HepG2 (cell line): ENCODE results near the gene SCFD2. TPM values are rescaled to one million over a fixed set of nuclear protein-coding genes. Genes with fewer than 3 reads are reported as not detected.
A peak's percentile ranks its signal among the peaks of the same experiment; 100 is the strongest.

Source experiments
- AGO2 ChIP-seq: fragments of 200-400 bp; formaldehyde crosslinking; optimal IDR thresholded peaks from 2 replicates; pipeline ENCODE3; 2017; ENCODE audit warnings: mild to moderate bottlenecking, low read depth, low read length, moderate library complexity
- ATF1 ChIP-seq: IDR thresholded peaks from 2 replicates; pipeline ENCODE4 v1.6.1; 2016; ENCODE audit warnings: mild to moderate bottlenecking, control low read depth
- FOSL2 ChIP-seq: sonication (generic); formaldehyde crosslinking; IDR thresholded peaks from 2 replicates; pipeline ENCODE4 v1.4.0; 2020; ENCODE audit warnings: missing genetic modification reagents
- GFI1 ChIP-seq: sonication (generic); formaldehyde crosslinking; IDR thresholded peaks from 2 replicates; pipeline ENCODE4 v1.5.0; 2020; ENCODE audit warnings: missing genetic modification reagents, mild to moderate bottlenecking, borderline replicate concordance
- IRF1 ChIP-seq: sonication (generic); formaldehyde crosslinking; IDR thresholded peaks from 2 replicates; pipeline ENCODE4 v1.4.0; 2020; ENCODE audit warnings: low read depth, mild to moderate bottlenecking, missing genetic modification reagents
- KDM4B ChIP-seq: sonication (generic); formaldehyde crosslinking; IDR thresholded peaks from 2 replicates; pipeline ENCODE4 v1.4.0; 2020; ENCODE audit warnings: missing genetic modification reagents
- KDM6A ChIP-seq: IDR thresholded peaks from 2 replicates; pipeline ENCODE4 v1.6.1; 2016; ENCODE audit warnings: low read depth
- NFE2L1 ChIP-seq: sonication (generic); formaldehyde crosslinking; IDR thresholded peaks from 2 replicates; pipeline ENCODE4 v1.4.0; 2020; ENCODE audit warnings: missing genetic modification reagents, mild to moderate bottlenecking, borderline replicate concordance
- RAD51 ChIP-seq: fragments of 450-650 bp; IDR thresholded peaks from 2 replicates; pipeline ENCODE4 v1.6.1; 2016; ENCODE audit warnings: borderline replicate concordance
- SOX5 ChIP-seq: IDR thresholded peaks from 2 replicates; pipeline ENCODE4 v1.6.1; 2016; ENCODE audit warnings: borderline replicate concordance
- SSRP1 ChIP-seq: IDR thresholded peaks from 2 replicates; pipeline ENCODE4 v1.6.1; 2016; ENCODE audit warnings: control low read depth
- TCF7L2 ChIP-seq: IDR thresholded peaks from 2 replicates; pipeline ENCODE4 v1.6.1; 2011; ENCODE audit warnings: mild to moderate bottlenecking, low read depth, low read length, moderate library complexity
- ZBTB39 ChIP-seq: sonication (generic); formaldehyde crosslinking; IDR thresholded peaks from 2 replicates; pipeline ENCODE4 v1.5.0; 2020; ENCODE audit warnings: missing genetic modification reagents
- ZFP36 ChIP-seq: fragments of 150-350 bp; IDR thresholded peaks from 2 replicates; pipeline ENCODE4 v1.6.1; 2018; ENCODE audit warnings: borderline replicate concordance, low read length, low read depth; ENCODE audit not compliant: partially characterized antibody
- ZMYM2 ChIP-seq: sonication (generic); formaldehyde crosslinking; IDR thresholded peaks from 2 replicates; pipeline ENCODE4 v1.8.0; 2022; ENCODE audit warnings: mild to moderate bottlenecking, missing genetic modification reagents
- ZMYM3 ChIP-seq: sonication (generic); formaldehyde crosslinking; IDR thresholded peaks from 2 replicates; pipeline ENCODE4 v1.5.1; 2020; ENCODE audit warnings: mild to moderate bottlenecking, missing genetic modification reagents
- ZNF335 ChIP-seq: sonication (generic); formaldehyde crosslinking; IDR thresholded peaks from 2 replicates; pipeline ENCODE4 v1.4.0; 2020; ENCODE audit warnings: missing genetic modification reagents
- ZNF432 ChIP-seq: sonication (generic); formaldehyde crosslinking; IDR thresholded peaks from 2 replicates; pipeline ENCODE4 v1.5.0; 2020; ENCODE audit warnings: missing genetic modification reagents, mild to moderate bottlenecking, borderline replicate concordance
- ZNF468 ChIP-seq: sonication (generic); formaldehyde crosslinking; IDR thresholded peaks from 2 replicates; pipeline ENCODE4 v1.8.0; 2022; ENCODE audit warnings: mild to moderate bottlenecking, moderate library complexity, missing genetic modification reagents
- ZNF564 ChIP-seq: sonication (generic); formaldehyde crosslinking; IDR thresholded peaks from 2 replicates; pipeline ENCODE4 v1.8.1; 2023; ENCODE audit warnings: mild to moderate bottlenecking, missing genetic modification reagents
- ZNF629 ChIP-seq: sonication (generic); formaldehyde crosslinking; conservative IDR thresholded peaks from 2 replicates; pipeline ENCODE4 v1.5.0; 2020; ENCODE audit warnings: missing genetic modification reagents
- ZNF713 ChIP-seq: sonication (generic); formaldehyde crosslinking; IDR thresholded peaks from 2 replicates; pipeline ENCODE4 v1.4.0; 2020; ENCODE audit warnings: mild to moderate bottlenecking, missing genetic modification reagents
- polyA plus RNA-seq, 8 experiments: library from polyadenylated mRNA; depleted of rRNA in 3 of 8; stranded (reverse) in 7 of 8; unstranded in 1 of 8; fragments of >200 nt; fragmentation: Illumina TruSeq in 4 of 8; extraction: Trizol in 4 of 8; gene quantifications; 2 replicates each; pipeline versions ENCODE4 v1.2.1 to v1.2.3, GENCODE V29; 2011 to 2016; ENCODE audit warnings: low read depth in 4 of 8, missing spikeins in 1 of 8, mixed read lengths in 1 of 8; ENCODE audit not compliant: insufficient read depth in 1 of 8
- total RNA-seq, 5 experiments: library from RNA; depleted of rRNA; stranded (reverse); fragments of >200 nt; fragmentation: Illumina TruSeq; extraction: Trizol; gene quantifications; 2 replicates each; pipeline ENCODE4 v1.2.3, GENCODE V29; 2016; ENCODE audit warnings: low read depth in 1 of 5
- TF ChIP-seq, protein P1 (sequence below): IDR thresholded peaks from 2 replicates; pipeline ENCODE4 v1.6.1; 2016; ENCODE audit warnings: mild to moderate bottlenecking
- TF ChIP-seq, protein P2 (sequence below): IDR thresholded peaks from 2 replicates; pipeline ENCODE4 v1.6.1; 2016; ENCODE audit warnings: low read depth
- TF ChIP-seq, protein P3 (sequence below): sonication (generic); formaldehyde crosslinking; IDR thresholded peaks from 2 replicates; pipeline ENCODE4 v1.4.0; 2020; ENCODE audit warnings: mild to moderate bottlenecking, missing genetic modification reagents

SCFD2 gene
- total and polyA plus RNA-seq, 2 of the 13 experiments (the other 11 are each of a cell fraction or from before 2014, with no cell fraction given), result 4.6 to 15.6 TPM

GRCh38 chr4:53105313-53105712 lies 260.5 kb downstream of the SCFD2 start (continued):
- TF ChIP-seq ZNF629 (CRISPR knock-in tag) (no peak), ZNF713 (CRISPR knock-in tag) (no peak), IRF1 (CRISPR knock-in tag) (no peak), ATF1 (no peak), SSRP1 (CRISPR knock-in tag) (no peak), ZMYM2 (CRISPR knock-in tag) (no peak), AGO2 (no peak), ZNF564 (CRISPR knock-in tag) (no peak), ZBTB39 (no peak), GFI1 (no peak), ZNF335 (no peak), KDM4B (CRISPR knock-in tag) (0 out of 2 replicates have a peak, but pooled peaks have one; percentile 29), NFE2L1 (CRISPR knock-in tag) (no peak), KDM6A (CRISPR knock-in tag) (peak; percentile 90), ZFP36 (no peak), FOSL2 (peak; percentile 39; the same call in 1 of the 2 replicates), SOX5 (peak; percentile 70; the same call in 1 of the 2 replicates), ZNF432 (no peak), ZNF468 (no peak), RAD51 (no peak), TCF7L2 (no peak), ZMYM3 (peak; percentile 75)
- TF ChIP-seq, protein P1, sequence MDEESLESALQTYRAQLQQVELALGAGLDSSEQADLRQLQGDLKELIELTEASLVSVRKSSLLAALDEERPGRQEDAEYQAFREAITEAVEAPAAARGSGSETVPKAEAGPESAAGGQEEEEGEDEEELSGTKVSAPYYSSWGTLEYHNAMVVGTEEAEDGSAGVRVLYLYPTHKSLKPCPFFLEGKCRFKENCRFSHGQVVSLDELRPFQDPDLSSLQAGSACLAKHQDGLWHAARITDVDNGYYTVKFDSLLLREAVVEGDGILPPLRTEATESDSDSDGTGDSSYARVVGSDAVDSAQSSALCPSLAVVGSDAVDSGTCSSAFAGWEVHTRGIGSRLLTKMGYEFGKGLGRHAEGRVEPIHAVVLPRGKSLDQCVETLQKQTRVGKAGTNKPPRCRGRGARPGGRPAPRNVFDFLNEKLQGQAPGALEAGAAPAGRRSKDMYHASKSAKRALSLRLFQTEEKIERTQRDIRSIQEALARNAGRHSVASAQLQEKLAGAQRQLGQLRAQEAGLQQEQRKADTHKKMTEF (CRISPR knock-in tag), result peak; percentile 66
- TF ChIP-seq, protein P2, sequence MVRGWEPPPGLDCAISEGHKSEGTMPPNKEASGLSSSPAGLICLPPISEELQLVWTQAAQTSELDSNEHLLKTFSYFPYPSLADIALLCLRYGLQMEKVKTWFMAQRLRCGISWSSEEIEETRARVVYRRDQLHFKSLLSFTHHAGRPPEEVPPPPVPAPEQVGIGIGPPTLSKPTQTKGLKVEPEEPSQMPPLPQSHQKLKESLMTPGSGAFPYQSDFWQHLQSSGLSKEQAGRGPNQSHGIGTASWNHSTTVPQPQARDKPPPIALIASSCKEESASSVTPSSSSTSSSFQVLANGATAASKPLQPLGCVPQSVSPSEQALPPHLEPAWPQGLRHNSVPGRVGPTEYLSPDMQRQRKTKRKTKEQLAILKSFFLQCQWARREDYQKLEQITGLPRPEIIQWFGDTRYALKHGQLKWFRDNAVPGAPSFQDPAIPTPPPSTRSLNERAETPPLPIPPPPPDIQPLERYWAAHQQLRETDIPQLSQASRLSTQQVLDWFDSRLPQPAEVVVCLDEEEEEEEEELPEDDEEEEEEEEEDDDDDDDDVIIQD (CRISPR knock-in tag), result peak; percentile 90
- TF ChIP-seq, protein P3, sequence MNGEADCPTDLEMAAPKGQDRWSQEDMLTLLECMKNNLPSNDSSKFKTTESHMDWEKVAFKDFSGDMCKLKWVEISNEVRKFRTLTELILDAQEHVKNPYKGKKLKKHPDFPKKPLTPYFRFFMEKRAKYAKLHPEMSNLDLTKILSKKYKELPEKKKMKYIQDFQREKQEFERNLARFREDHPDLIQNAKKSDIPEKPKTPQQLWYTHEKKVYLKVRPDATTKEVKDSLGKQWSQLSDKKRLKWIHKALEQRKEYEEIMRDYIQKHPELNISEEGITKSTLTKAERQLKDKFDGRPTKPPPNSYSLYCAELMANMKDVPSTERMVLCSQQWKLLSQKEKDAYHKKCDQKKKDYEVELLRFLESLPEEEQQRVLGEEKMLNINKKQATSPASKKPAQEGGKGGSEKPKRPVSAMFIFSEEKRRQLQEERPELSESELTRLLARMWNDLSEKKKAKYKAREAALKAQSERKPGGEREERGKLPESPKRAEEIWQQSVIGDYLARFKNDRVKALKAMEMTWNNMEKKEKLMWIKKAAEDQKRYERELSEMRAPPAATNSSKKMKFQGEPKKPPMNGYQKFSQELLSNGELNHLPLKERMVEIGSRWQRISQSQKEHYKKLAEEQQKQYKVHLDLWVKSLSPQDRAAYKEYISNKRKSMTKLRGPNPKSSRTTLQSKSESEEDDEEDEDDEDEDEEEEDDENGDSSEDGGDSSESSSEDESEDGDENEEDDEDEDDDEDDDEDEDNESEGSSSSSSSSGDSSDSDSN (CRISPR knock-in tag), result no peak
